Measurements from ENCODE around the gene CFAP46. TPM values are rescaled to one million over a fixed set of nuclear protein-coding genes. Genes with fewer than 3 reads are reported as not detected.

Gene CFAP46
- total and polyA plus RNA-seq, 10 of the 15 experiments (the other 5 are each of a cell fraction or from before 2014, with no cell fraction given), result 0.01 to 0.18 (median 0.03) TPM; not detected in 7

- TF ChIP-seq CUX1 (IDR thresholded peaks at IDR 0.05; ENCODE audit: insufficient replicate concordance, low read depth, low read length), result no peak
- no peak for TF ChIP-seq HCFC1 (IDR thresholded peaks at IDR 0.05; ENCODE audit: low read length)
- TF ChIP-seq YBX1 (IDR thresholded peaks at IDR 0.05), result no peak
Observed at GRCh38 chr10:132983252-132984007, 41.1 kb upstream of the CFAP46 start (continued).

- no TSS peak for BruUV-seq (replicated peaks)
- CTCF ChIA-PET, result no interaction called here
- SMC1A ChIA-PET (ENCODE audit: uncharacterized antibody, unreplicated experiment), result no interaction called here
- no peak for ATAC-seq
- Histone ChIP-seq H2AFZ (ENCODE audit: control insufficient read depth, low read depth, low read length) (no peak overlapping the region), H3K27ac (ENCODE audit: control insufficient read depth, insufficient read depth) (no peak overlapping the region), H3K4me1 (ENCODE audit: control insufficient read depth, insufficient read depth, low read length) (no peaks in the 10 kb centered on the region), H3K9me3 (replicated peaks; ENCODE audit: control insufficient read depth, insufficient read depth, low read length) (no peaks in the 10 kb centered on the region; the same call in 2 of the 3 replicates), H3K4me3 (no peak overlapping the region), H4K20me1 (ENCODE audit: control insufficient read depth, insufficient read depth) (no peaks in the 10 kb centered on the region), H3K36me3 (ENCODE audit: control insufficient read depth in 2 of 2, insufficient read depth in 2 of 2, low read length in 1 of 2) (no peaks in the 10 kb centered on the region), H3K79me2 (ENCODE audit: control insufficient read depth, insufficient read depth, low read length) (no peaks in the 10 kb centered on the region), H3K27me3 (replicated peaks in 1 of 2; ENCODE audit: control insufficient read depth in 2 of 2, insufficient read depth in 2 of 2, low read length in 1 of 2) (no peaks in the 10 kb centered on the region), H3K9ac (ENCODE audit: control insufficient read depth, insufficient read depth, low read length) (no peak overlapping the region), H3K4me2 (ENCODE audit: control insufficient read depth, insufficient read depth) (no peak overlapping the region)
- no peak for FAIRE-seq
- POLR2A ChIA-PET, result no interaction called here
- TF ChIP-seq NR2C2 (IDR thresholded peaks at IDR 0.05; ENCODE audit: borderline replicate concordance, control insufficient read depth, insufficient read length, low read depth) (no peak), JUND (IDR thresholded peaks at IDR 0.05; ENCODE audit: low read depth, low read length) (no peak), IKZF2 (IDR thresholded peaks at IDR 0.05) (no peak), HDAC2 (IDR thresholded peaks at IDR 0.05) (no peak), FOXM1 (IDR thresholded peaks at IDR 0.05; ENCODE audit: low read depth, low read length) (no peak), ZNF384 (IDR thresholded peaks at IDR 0.05; ENCODE audit: borderline replicate concordance, low read depth, low read length) (no peak), SMAD5 (IDR thresholded peaks at IDR 0.05; ENCODE audit: low read depth) (no peak), EZH2 (IDR thresholded peaks at IDR 0.05; ENCODE audit: borderline replicate concordance, control insufficient read depth, low read depth, low read length) (no peak), ETV6 (conservative IDR thresholded peaks at IDR 0.05 in 1 of 2, IDR thresholded peaks at IDR 0.05 in 1 of 2; ENCODE audit: borderline replicate concordance in 1 of 2, low read depth in 1 of 2) (no peak), NFXL1 (IDR thresholded peaks at IDR 0.05; ENCODE audit: borderline replicate concordance) (no peak), IRF3 (IDR thresholded peaks at IDR 0.05) (no peak), BMI1 (IDR thresholded peaks at IDR 0.05; ENCODE audit: borderline replicate concordance) (no peak)
- no peak for DNase-seq (ENCODE audit: low read depth, low spot score)
- intact Hi-C loops (cut with micrococcal nuclease; ENCODE audit: unreplicated experiment) (no loop called here), in situ Hi-C loops (cut with MboI) (no loop called here)
- RAD21 ChIA-PET (ENCODE audit: unreplicated experiment), result no interaction called here
- WGBS (ENCODE audit: insufficient coverage, insufficient replicate concordance, low lambda C conversion rate, missing lambda C conversion rate), result 68% methylated on average over 25 of the region's 36 CpGs
Observed at GRCh38 chr10:132982301-132982989, 40.1 kb upstream of the CFAP46 start.
